CD4-positive, CD25-positive, alpha-beta regulatory T cell (primary cell): ENCODE results near the gene CSMD2. TPM values are rescaled to one million over a fixed set of nuclear protein-coding genes. Genes with fewer than 3 reads are reported as not detected.

ENCODE experiments used
- ATAC-seq, 2 donors: fragments of 150-1000 bp; cut with Tn5 transposase; one replicate each; pipeline ENCODE4 v1.10.0; 2021; ENCODE audit warnings: low read depth in 2 of 2, moderate number of reproducible peaks in 2 of 2, moderate library complexity in 1 of 2
- DNase-seq, 3 donors: peaks; one replicate each; pipeline versions ENCODE4 v3.0.0 to v3.0.0-alpha.2; 2012 to 2022; ENCODE audit warnings: mixed read lengths in 1 of 3
- H3K27ac ChIP-seq: one replicate; pipeline ENCODE4 v1.7.0; 2013; ENCODE audit warnings: mild to moderate bottlenecking, low read length; ENCODE audit not compliant: insufficient read depth, poor library complexity, severe bottlenecking
- H3K27me3 ChIP-seq: one replicate; pipeline ENCODE4 v1.7.0; 2013; ENCODE audit warnings: low read length; ENCODE audit not compliant: control insufficient read depth, insufficient read depth
- H3K36me3 ChIP-seq: one replicate; pipeline ENCODE4 v1.7.0; 2013; ENCODE audit warnings: mild to moderate bottlenecking, low read length, moderate library complexity; ENCODE audit not compliant: control insufficient read depth, insufficient read depth
- H3K4me1 ChIP-seq: 2 replicates; pipeline ENCODE4 v1.7.0; 2013; ENCODE audit warnings: mild to moderate bottlenecking, low read length; ENCODE audit not compliant: insufficient read depth, control insufficient read depth, poor library complexity, severe bottlenecking
- H3K4me3 ChIP-seq: one replicate; pipeline ENCODE4 v1.7.0; 2013; ENCODE audit warnings: low read depth, mild to moderate bottlenecking, low read length, moderate library complexity
- H3K9me3 ChIP-seq, 2 experiments: 1 replicate in 1 of 2; 2 replicates in 1 of 2; pipeline ENCODE4 v1.7.0; 2013; ENCODE audit warnings: low read length in 2 of 2, mild to moderate bottlenecking in 1 of 2, moderate library complexity in 1 of 2; ENCODE audit not compliant: control insufficient read depth in 2 of 2
- H3K27ac Mint-ChIP-seq, 3 donors: one replicate each; pipeline ENCODE4 v1.8.0; 2020 to 2022; ENCODE audit warnings: mild to moderate bottlenecking in 3 of 3, mixed read lengths in 3 of 3, moderate library complexity in 2 of 3
- H3K27me3 Mint-ChIP-seq: one replicate; pipeline ENCODE4 v1.8.0; 2022; ENCODE audit warnings: mild to moderate bottlenecking, mixed read lengths
- H3K36me3 Mint-ChIP-seq: one replicate; pipeline ENCODE4 v1.8.0; 2020; ENCODE audit warnings: mixed read lengths
- H3K4me1 Mint-ChIP-seq, 4 donors: one replicate each; pipeline ENCODE4 v1.8.0; 2020 to 2022; ENCODE audit warnings: mixed read lengths in 4 of 4, mild to moderate bottlenecking in 1 of 4
- H3K4me3 Mint-ChIP-seq, 4 donors: one replicate each; pipeline ENCODE4 v1.8.0; 2020 to 2022; ENCODE audit warnings: mild to moderate bottlenecking in 4 of 4, mixed read lengths in 4 of 4, moderate library complexity in 3 of 4
- H3K9me3 Mint-ChIP-seq, 7 donors: one replicate each; pipeline ENCODE4 v1.8.0; 2020 to 2022; ENCODE audit warnings: mixed read lengths in 7 of 7, mild to moderate bottlenecking in 3 of 7, moderate library complexity in 2 of 7
- polyA plus RNA-seq, 4 donors: library from polyadenylated mRNA; unstranded; fragments of 300-500 nt; fragmentation: Illumina TruSeq; gene quantifications; one replicate each; pipeline ENCODE4 v1.2.3, GENCODE V29; 2021
- total RNA-seq: library from RNA; stranded (reverse); gene quantifications from one replicate; pipeline ENCODE4 v1.2.3, GENCODE V29; 2022

The CSMD2 gene
- total and polyA plus RNA-seq, 5 donors from 2014 or later, result not detected

GRCh38 chr1:34130306-34130705 is 34.7 kb downstream of the CSMD2 start:
- Histone ChIP-seq H3K4me1 (no peaks in the 10 kb centered on the region), H3K4me3 (no peak overlapping the region), H3K27ac (no peak overlapping the region), H3K36me3 (no peaks in the 10 kb centered on the region), H3K27me3 (peaks cover 2% of the 10 kb centered on the region), H3K9me3 (no peaks in the 10 kb centered on the region)
- Mint-ChIP-seq H3K4me1 (no peaks in the 10 kb centered on the region), H3K36me3 (no peaks in the 10 kb centered on the region), H3K27me3 (peaks cover 12% of the 10 kb centered on the region), H3K9me3 (peaks cover 0 to 2% (median 0%) of the 10 kb centered on the region in 7 donors), H3K27ac (no peak overlapping the region), H3K4me3 (no peak overlapping the region)
- DNase-seq (no peak), ATAC-seq (no peak)

DNA sequence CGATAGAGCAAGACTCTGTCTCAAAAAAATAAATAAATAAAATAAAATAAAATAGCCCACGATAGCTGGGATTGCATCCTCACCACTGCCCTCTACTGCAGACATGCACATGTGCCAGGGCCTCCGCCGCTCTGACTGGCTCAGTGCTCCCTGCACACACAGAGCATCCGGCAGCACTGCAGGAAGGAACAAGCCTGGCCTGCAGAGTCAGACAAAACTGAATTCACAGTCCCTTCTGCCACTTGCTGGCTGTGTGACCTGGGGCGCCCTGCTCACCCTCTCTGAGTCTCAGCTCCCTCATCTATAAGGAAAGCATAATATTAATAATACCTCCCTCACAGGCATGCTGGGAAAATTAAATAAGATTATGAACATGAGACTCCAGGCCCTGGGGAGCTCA is 35.4 kb downstream of the CSMD2 start:
- Histone ChIP-seq H3K27ac (no peak overlapping the region), H3K9me3 (no peaks in the 10 kb centered on the region), H3K27me3 (peaks cover 2% of the 10 kb centered on the region), H3K36me3 (no peaks in the 10 kb centered on the region), H3K4me3 (no peak overlapping the region), H3K4me1 (no peaks in the 10 kb centered on the region)
- Mint-ChIP-seq H3K9me3 (peaks cover 0 to 2% (median 0%) of the 10 kb centered on the region in 7 donors), H3K27ac (no peak overlapping the region), H3K27me3 (peaks cover 12% of the 10 kb centered on the region), H3K36me3 (no peaks in the 10 kb centered on the region), H3K4me3 (no peak overlapping the region), H3K4me1 (no peaks in the 10 kb centered on the region)
- DNase-seq (no peak), ATAC-seq (no peak)

DNA sequence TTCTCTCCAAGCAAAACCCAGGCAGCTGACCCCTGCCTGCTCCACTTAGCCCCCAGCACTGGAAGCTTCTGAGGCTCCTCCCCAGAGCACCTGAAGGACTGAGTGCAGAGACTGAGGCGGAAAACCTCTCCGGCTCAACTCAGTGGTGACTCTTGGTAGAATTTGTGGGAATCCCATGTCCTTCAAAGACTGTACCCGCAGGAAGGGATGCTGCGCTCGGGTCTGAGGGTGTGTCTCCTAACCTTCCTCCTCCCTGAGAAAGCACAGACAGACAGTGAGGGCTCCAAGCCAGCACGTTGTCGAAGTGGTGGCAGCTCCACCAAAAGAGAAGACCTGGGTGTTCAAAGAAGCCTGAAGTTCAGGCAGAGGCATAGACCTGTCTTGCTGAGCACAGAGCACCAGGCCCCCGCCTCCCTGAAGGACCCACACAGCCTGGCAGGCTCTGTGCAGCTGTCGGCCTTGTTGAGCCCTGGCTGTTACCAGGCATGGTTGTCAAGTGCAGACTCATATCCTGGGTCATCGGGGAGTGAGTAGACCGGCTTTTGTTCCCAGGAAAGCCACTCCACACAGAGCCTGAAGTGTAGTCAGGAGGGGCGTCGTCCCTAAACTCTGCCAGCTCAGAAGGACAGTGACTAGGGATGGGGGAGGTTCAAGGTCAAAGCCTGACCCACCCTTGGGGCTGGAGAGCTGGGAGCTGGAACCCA is 36.7 kb downstream of the CSMD2 start:
- Mint-ChIP-seq H3K4me3 (no peak overlapping the region), H3K9me3 (peaks cover 0 to 2% (median 0%) of the 10 kb centered on the region in 7 donors), H3K36me3 (no peaks in the 10 kb centered on the region), H3K27me3 (peaks cover 12% of the 10 kb centered on the region), H3K4me1 (no peaks in the 10 kb centered on the region), H3K27ac (peak overlapping the region in 1 of 3 donors; percentile 10)
- ATAC-seq (no peak), DNase-seq (no peak)
- Histone ChIP-seq H3K27me3 (no peaks in the 10 kb centered on the region), H3K36me3 (no peaks in the 10 kb centered on the region), H3K27ac (no peak overlapping the region), H3K4me1 (no peaks in the 10 kb centered on the region), H3K4me3 (no peak overlapping the region), H3K9me3 (no peaks in the 10 kb centered on the region)

GRCh38 chr1:34127006-34128000 is 37.7 kb downstream of the CSMD2 start:
- H3K36me3 ChIP-seq, result no peaks in the 10 kb centered on the region
- H3K9me3 ChIP-seq, result no peaks in the 10 kb centered on the region
- no peak overlapping the region for H3K4me3 ChIP-seq
- H3K4me3 Mint-ChIP-seq, result no peak overlapping the region
- H3K27ac ChIP-seq, result no peak overlapping the region
- no peaks in the 10 kb centered on the region for H3K27me3 ChIP-seq
- H3K9me3 Mint-ChIP-seq, result peaks cover 0 to 2% (median 0%) of the 10 kb centered on the region in 7 donors
- no peaks in the 10 kb centered on the region for H3K4me1 ChIP-seq
- H3K27ac Mint-ChIP-seq, result no peak overlapping the region
- no peaks in the 10 kb centered on the region for H3K36me3 Mint-ChIP-seq
- DNase-seq (no peak), ATAC-seq (no peak)
- peaks cover 12% of the 10 kb centered on the region for H3K27me3 Mint-ChIP-seq
- no peaks in the 10 kb centered on the region for H3K4me1 Mint-ChIP-seq

DNA sequence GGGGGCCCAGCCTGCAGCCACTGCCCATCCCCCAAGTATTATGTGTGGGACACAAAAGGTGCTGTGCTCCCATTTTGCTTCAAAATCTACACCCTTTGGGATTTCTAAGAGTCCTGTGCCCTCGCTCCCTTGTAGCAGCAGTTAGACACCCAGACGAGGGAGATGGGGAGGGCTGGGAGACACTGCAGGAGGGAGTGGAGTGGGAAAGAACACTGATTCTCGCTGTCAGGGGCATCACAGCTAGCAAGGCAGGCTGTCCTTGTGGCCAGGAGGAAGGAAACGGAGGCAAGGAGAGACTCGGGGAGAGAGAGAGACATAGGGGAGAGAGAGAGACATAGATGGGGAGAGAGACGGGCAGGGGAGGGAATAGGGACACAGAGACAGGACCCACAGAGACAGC is 38.5 kb downstream of the CSMD2 start:
- H3K27me3 ChIP-seq, result no peaks in the 10 kb centered on the region
- no peak overlapping the region for H3K27ac ChIP-seq
- H3K36me3 Mint-ChIP-seq, result no peaks in the 10 kb centered on the region
- no peaks in the 10 kb centered on the region for H3K4me1 Mint-ChIP-seq
- H3K27me3 Mint-ChIP-seq, result peaks cover 12% of the 10 kb centered on the region
- ATAC-seq (no peak), DNase-seq (no peak)
- H3K9me3 ChIP-seq, result no peaks in the 10 kb centered on the region
- H3K4me3 Mint-ChIP-seq, result no peak overlapping the region
- H3K4me1 ChIP-seq, result no peaks in the 10 kb centered on the region
- H3K36me3 ChIP-seq, result no peaks in the 10 kb centered on the region
- no peak overlapping the region for H3K27ac Mint-ChIP-seq
- H3K9me3 Mint-ChIP-seq, result peaks cover 0 to 2% (median 0%) of the 10 kb centered on the region in 7 donors
- no peak overlapping the region for H3K4me3 ChIP-seq

DNA sequence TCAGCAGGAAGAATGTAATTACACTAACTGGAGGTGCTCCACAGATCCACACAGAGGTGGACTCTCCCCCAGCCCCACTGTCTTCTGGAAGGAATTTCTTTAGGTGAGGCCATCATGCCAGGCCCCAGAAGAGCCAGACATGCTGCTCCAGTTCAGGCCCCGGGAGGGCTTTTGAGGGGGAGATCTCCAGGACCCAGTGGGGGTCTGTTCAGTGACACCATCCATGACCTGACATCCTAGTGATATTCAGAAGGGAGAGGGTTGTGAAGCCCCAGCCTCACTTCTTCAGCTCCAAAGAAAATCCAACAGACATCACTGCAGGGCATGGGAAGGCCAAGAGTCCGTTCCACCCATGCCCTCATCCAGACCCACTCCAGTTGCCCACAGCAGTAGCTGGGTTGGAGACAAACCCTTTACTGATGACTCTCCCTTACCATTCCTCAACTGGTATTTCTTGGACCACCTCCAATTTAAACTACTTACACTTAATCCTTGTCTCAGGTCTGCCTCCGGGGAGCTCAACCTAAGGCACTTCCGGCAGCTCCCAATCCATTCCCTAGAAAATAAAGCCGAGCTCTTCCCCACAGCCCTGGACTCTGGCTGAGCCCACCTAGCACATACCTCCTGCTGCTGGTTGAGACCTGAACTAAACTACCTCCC is 39.2 kb downstream of the CSMD2 start:
- Mint-ChIP-seq H3K36me3 (no peaks in the 10 kb centered on the region), H3K27me3 (peaks cover 12% of the 10 kb centered on the region), H3K9me3 (peaks cover 0 to 2% (median 0%) of the 10 kb centered on the region in 7 donors), H3K27ac (no peak overlapping the region), H3K4me1 (no peaks in the 10 kb centered on the region), H3K4me3 (no peak overlapping the region)
- H3K27ac ChIP-seq, result no peak overlapping the region
- no peaks in the 10 kb centered on the region for H3K36me3 ChIP-seq
- H3K4me3 ChIP-seq, result no peak overlapping the region
- no peak for DNase-seq
- no peaks in the 10 kb centered on the region for H3K27me3 ChIP-seq
- ATAC-seq, result no peak
- H3K4me1 ChIP-seq, result no peaks in the 10 kb centered on the region
- no peaks in the 10 kb centered on the region for H3K9me3 ChIP-seq

GRCh38 chr1:34122080-34122932 is 42.7 kb downstream of the CSMD2 start:
- Histone ChIP-seq H3K9me3 (no peaks in the 10 kb centered on the region), H3K4me3 (no peak overlapping the region), H3K36me3 (no peaks in the 10 kb centered on the region), H3K4me1 (no peaks in the 10 kb centered on the region), H3K27me3 (no peaks in the 10 kb centered on the region), H3K27ac (no peak overlapping the region)
- H3K27ac Mint-ChIP-seq, result no peak overlapping the region
- ATAC-seq (no peak), DNase-seq (no peak)
- peaks cover 2 to 11% (median 4%) of the 10 kb centered on the region in 7 donors for H3K9me3 Mint-ChIP-seq
- H3K4me3 Mint-ChIP-seq, result no peak overlapping the region
- no peaks in the 10 kb centered on the region for H3K4me1 Mint-ChIP-seq
- no peaks in the 10 kb centered on the region for H3K36me3 Mint-ChIP-seq
- no peaks in the 10 kb centered on the region for H3K27me3 Mint-ChIP-seq
